Hepatocyte (in vitro differentiated cells): ENCODE data around the gene C1R. TPM values are rescaled to one million over a fixed set of nuclear protein-coding genes. Genes with fewer than 3 reads are reported as not detected.
A peak's percentile ranks its signal among the peaks of the same experiment; 100 is the strongest.
"Not testable (repeated sequence)": the region's sequence is repeated elsewhere in the genome, so short reads cannot be mapped to it uniquely, and the experiment has no call there.

Experiments
- DNase-seq: peaks from one replicate; pipeline ENCODE4 v3.0.0-alpha.2; 2016; ENCODE audit warnings: low spot score
- H2AFZ ChIP-seq: fragments of 200-600 bp; sonication (generic); 2 replicates; pipeline ENCODE4 v1.6.0; 2016; ENCODE audit warnings: antibody characterized with exemption, mild to moderate bottlenecking
- H3K27ac ChIP-seq: fragments of 200-600 bp; sonication (generic); 2 replicates; pipeline ENCODE4 v1.5.1; 2016; ENCODE audit warnings: mild to moderate bottlenecking
- H3K27me3 ChIP-seq: fragments of 200-600 bp; sonication (generic); 2 replicates; pipeline ENCODE4 v1.6.1; 2016
- H3K36me3 ChIP-seq: fragments of 200-600 bp; sonication (generic); replicated peaks from 2 replicates; pipeline ENCODE4 v1.5.1; 2016; ENCODE audit warnings: low read depth; ENCODE audit not compliant: insufficient read depth
- H3K4me1 ChIP-seq: fragments of 200-600 bp; sonication (generic); 2 replicates; pipeline ENCODE4 v1.5.1; 2016; ENCODE audit warnings: mild to moderate bottlenecking, moderate library complexity; ENCODE audit not compliant: insufficient read depth
- H3K4me2 ChIP-seq: fragments of 200-600 bp; sonication (generic); 2 replicates; pipeline ENCODE4 v1.6.0; 2016
- H3K4me3 ChIP-seq: fragments of 200-600 bp; sonication (generic); 2 replicates; pipeline ENCODE4 v1.5.1; 2016; ENCODE audit warnings: mild to moderate bottlenecking
- H3K79me2 ChIP-seq: fragments of 200-600 bp; sonication (generic); 2 replicates; pipeline ENCODE4 v1.6.0; 2017; ENCODE audit warnings: mild to moderate bottlenecking
- H3K9me2 ChIP-seq: fragments of 200-600 bp; sonication (generic); replicated peaks from 2 replicates; pipeline ENCODE4 v1.6.0; 2017; ENCODE audit warnings: mild to moderate bottlenecking; ENCODE audit not compliant: insufficient read depth
- H3K9me3 ChIP-seq: fragments of 200-600 bp; sonication (generic); 2 replicates; pipeline ENCODE4 v1.5.1; 2016; ENCODE audit warnings: low read depth, mild to moderate bottlenecking
- H4K20me1 ChIP-seq: fragments of 200-600 bp; sonication (generic); 2 replicates; pipeline ENCODE4 v1.6.0; 2016; ENCODE audit warnings: mild to moderate bottlenecking; ENCODE audit not compliant: insufficient read depth, poor library complexity, severe bottlenecking
- EZH2 ChIP-seq: fragments of 200-600 bp; sonication (generic); IDR thresholded peaks from 2 replicates; pipeline ENCODE4 v1.6.1; 2016; ENCODE audit warnings: antibody characterized with exemption, mild to moderate bottlenecking, borderline replicate concordance
- EZH2phosphoT487 ChIP-seq: fragments of 200-600 bp; sonication (generic); IDR thresholded peaks from one replicate; pipeline ENCODE4 v1.6.1; 2018; ENCODE audit warnings: antibody characterized with exemption, mild to moderate bottlenecking, low read depth, moderate library complexity; ENCODE audit not compliant: unreplicated experiment, severe bottlenecking
- WGBS: methylation state at CpG from one replicate; pipeline ENCODE4 v1.1.6; 2016; ENCODE audit warnings: low lambda C conversion rate; ENCODE audit errors: missing lambda C conversion rate; 5-methylcytosine and 5-hydroxymethylcytosine counted together
- polyA plus RNA-seq: library from polyadenylated mRNA; unstranded; fragments of >200 nt; fragmentation: Nextera tagmentation; extraction: Ambion mirVana; gene quantifications from 2 replicates; pipeline ENCODE4 v1.2.1, GENCODE V29; 2016
- total RNA-seq: library from RNA; depleted of rRNA; stranded (reverse); fragments of >200 nt; gene quantifications from 2 replicates; pipeline ENCODE4 v1.2.3, GENCODE V29; 2014
- TF ChIP-seq, protein P1 (sequence below): fragments of 200-600 bp; sonication (generic); IDR thresholded peaks from 2 replicates; pipeline ENCODE4 v1.5.1; 2016; ENCODE audit warnings: antibody characterized with exemption, mild to moderate bottlenecking; ENCODE audit not compliant: poor library complexity

Gene C1R
- total and polyA plus RNA-seq, 2 experiments from 2014 or later, result 80.1 to 89.6 TPM

GRCh38 chr12:7108003-7108795 is 16.0 kb upstream of the C1R start:
- H3K36me3 ChIP-seq, result no peaks in the 10 kb centered on the region
- no peaks in the 10 kb centered on the region for H3K9me3 ChIP-seq
- no peaks in the 10 kb centered on the region for H3K9me2 ChIP-seq
- H3K79me2 ChIP-seq, result peaks cover 55% of the 10 kb centered on the region
- H4K20me1 ChIP-seq, result no peaks in the 10 kb centered on the region
- H2AFZ ChIP-seq, result peak overlapping the region; percentile 42
- no peaks in the 10 kb centered on the region for H3K27me3 ChIP-seq
- peak; percentile 90 for DNase-seq
- no peak for TF ChIP-seq EZH2
- TF ChIP-seq, protein P1, sequence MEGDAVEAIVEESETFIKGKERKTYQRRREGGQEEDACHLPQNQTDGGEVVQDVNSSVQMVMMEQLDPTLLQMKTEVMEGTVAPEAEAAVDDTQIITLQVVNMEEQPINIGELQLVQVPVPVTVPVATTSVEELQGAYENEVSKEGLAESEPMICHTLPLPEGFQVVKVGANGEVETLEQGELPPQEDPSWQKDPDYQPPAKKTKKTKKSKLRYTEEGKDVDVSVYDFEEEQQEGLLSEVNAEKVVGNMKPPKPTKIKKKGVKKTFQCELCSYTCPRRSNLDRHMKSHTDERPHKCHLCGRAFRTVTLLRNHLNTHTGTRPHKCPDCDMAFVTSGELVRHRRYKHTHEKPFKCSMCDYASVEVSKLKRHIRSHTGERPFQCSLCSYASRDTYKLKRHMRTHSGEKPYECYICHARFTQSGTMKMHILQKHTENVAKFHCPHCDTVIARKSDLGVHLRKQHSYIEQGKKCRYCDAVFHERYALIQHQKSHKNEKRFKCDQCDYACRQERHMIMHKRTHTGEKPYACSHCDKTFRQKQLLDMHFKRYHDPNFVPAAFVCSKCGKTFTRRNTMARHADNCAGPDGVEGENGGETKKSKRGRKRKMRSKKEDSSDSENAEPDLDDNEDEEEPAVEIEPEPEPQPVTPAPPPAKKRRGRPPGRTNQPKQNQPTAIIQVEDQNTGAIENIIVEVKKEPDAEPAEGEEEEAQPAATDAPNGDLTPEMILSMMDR, result no peak
- TF ChIP-seq EZH2phosphoT487, result no peak
- H3K4me2 ChIP-seq, result peak overlapping the region; percentile 95
- H3K4me1 ChIP-seq, result peaks cover 16% of the 10 kb centered on the region
- peak overlapping the region; percentile 100 for H3K27ac ChIP-seq
- H3K4me3 ChIP-seq, result peak overlapping the region; percentile 78
- 10% methylated on average over 30 of the region's 30 CpGs for WGBS

DNA sequence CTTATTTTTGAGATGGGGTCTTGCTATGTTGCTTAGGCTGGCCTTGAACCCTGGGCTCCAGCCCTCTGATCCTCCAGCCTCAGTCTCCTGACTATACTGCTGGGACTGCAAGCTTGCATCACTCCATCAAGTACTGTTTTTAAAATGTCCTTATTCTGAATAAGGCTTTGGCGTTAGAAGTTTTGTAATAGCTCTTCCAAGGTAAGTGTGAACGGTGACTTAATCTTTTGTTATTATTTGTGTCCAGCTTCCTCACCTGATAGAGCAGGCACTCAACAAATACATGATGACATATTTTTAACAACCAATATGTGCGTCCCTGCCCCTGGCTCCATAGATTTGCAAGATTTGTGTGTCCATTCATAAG is 15.4 kb upstream of the C1R start:
- H3K36me3 ChIP-seq, result no peaks in the 10 kb centered on the region
- no peaks in the 10 kb centered on the region for H4K20me1 ChIP-seq
- no peaks in the 10 kb centered on the region for H3K9me3 ChIP-seq
- 38% methylated on average over 3 of the region's 3 CpGs for WGBS
- no peaks in the 10 kb centered on the region for H3K9me2 ChIP-seq
- TF ChIP-seq, protein P1, result no peak
- TF ChIP-seq EZH2phosphoT487 (no peak), EZH2 (no peak)
- DNase-seq, result no peak
- H3K27ac ChIP-seq, result peak overlapping the region; percentile 100
- no peaks in the 10 kb centered on the region for H3K27me3 ChIP-seq
- H3K4me2 ChIP-seq, result peak overlapping the region; percentile 95
- peak overlapping the region; percentile 42 for H2AFZ ChIP-seq
- peaks cover 60% of the 10 kb centered on the region for H3K79me2 ChIP-seq
- H3K4me3 ChIP-seq, result peak overlapping the region; percentile 78
- peaks cover 12% of the 10 kb centered on the region for H3K4me1 ChIP-seq

- not testable (repeated sequence) for H3K27me3 ChIP-seq, H2AFZ ChIP-seq, H3K9me2 ChIP-seq, H3K4me3 ChIP-seq, H3K36me3 ChIP-seq, H3K27ac ChIP-seq, H3K9me3 ChIP-seq, DNase-seq, H4K20me1 ChIP-seq
- Histone ChIP-seq H3K4me1 (peaks cover 12% of the 10 kb centered on the region), H3K4me2 (peak overlapping the region; percentile 95), H3K79me2 (peaks cover 61% of the 10 kb centered on the region)
- WGBS, result 100% methylated on average over 5 of the region's 5 CpGs
Measured at GRCh38 chr12:7107181-7107580, 14.9 kb upstream of the C1R start.

- Histone ChIP-seq H3K4me1 (peaks cover 12% of the 10 kb centered on the region), H4K20me1 (no peaks in the 10 kb centered on the region), H3K27ac (no peak overlapping the region), H3K27me3 (no peaks in the 10 kb centered on the region), H2AFZ (no peak overlapping the region), H3K4me2 (no peak overlapping the region), H3K9me3 (no peaks in the 10 kb centered on the region), H3K79me2 (peaks cover 58% of the 10 kb centered on the region), H3K9me2 (no peaks in the 10 kb centered on the region), H3K36me3 (no peaks in the 10 kb centered on the region), H3K4me3 (no peak overlapping the region)
- no peak for DNase-seq
- TF ChIP-seq EZH2phosphoT487, result no peak
- TF ChIP-seq EZH2, result no peak
- TF ChIP-seq, protein P1, result no peak
- WGBS, result 90% methylated on average over 1 of the region's 1 CpG
Measured at GRCh38 chr12:7106082-7106481, 13.8 kb upstream of the C1R start.
